OCI-LY3 (cell line): ENCODE measurements around the gene CXCL6.

Experiments
- H2AFZ ChIP-seq: fragments of 200-600, 300-600 bp; shearing (Covaris generic); 2 replicates; pipeline ENCODE4 v1.6.0; 2014; ENCODE audit warnings: antibody characterized with exemption, low read depth, low read length
- H3K27ac ChIP-seq: fragments of 200-600, 300-600 bp; sonication (generic); 2 replicates; pipeline ENCODE4 v1.5.1; 2014; ENCODE audit warnings: mild to moderate bottlenecking, low read length, moderate library complexity, mixed read lengths
- H3K27me3 ChIP-seq: fragments of 200-600, 300-600 bp; sonication (generic); 2 replicates; pipeline ENCODE4 v1.6.1; 2014; ENCODE audit warnings: low read depth, low read length, mixed read lengths
- H3K36me3 ChIP-seq: fragments of 200-600, 300-600 bp; sonication (generic); replicated peaks from 2 replicates; pipeline ENCODE3; 2014; ENCODE audit warnings: low read depth, low read length, mixed read lengths
- H3K4me1 ChIP-seq: fragments of 300-600, 200-600 bp; sonication (generic); 2 replicates; pipeline ENCODE4 v1.6.1; 2014; ENCODE audit warnings: low read length, mixed read lengths
- H3K4me2 ChIP-seq: fragments of 200-600, 300-600 bp; sonication (generic); 2 replicates; pipeline ENCODE4 v1.6.1; 2014; ENCODE audit warnings: low read length, mixed read lengths
- H3K4me3 ChIP-seq: fragments of 300-600, 200-600 bp; sonication (generic); 2 replicates; pipeline ENCODE4 v1.5.1; 2014; ENCODE audit warnings: antibody characterized with exemption, mild to moderate bottlenecking, low read length, moderate library complexity
- H3K79me2 ChIP-seq: fragments of 300-600, 200-600 bp; shearing (Covaris generic); 2 replicates; pipeline ENCODE4 v1.6.1; 2014; ENCODE audit warnings: mild to moderate bottlenecking, low read length, mixed read lengths
- H3K9ac ChIP-seq: fragments of 300-600, 200-600 bp; shearing (Covaris generic); 2 replicates; pipeline ENCODE4 v1.6.0; 2014; ENCODE audit warnings: mild to moderate bottlenecking, low read length, moderate library complexity
- H3K9me3 ChIP-seq: fragments of 200-600, 300-600 bp; shearing (Covaris generic); 2 replicates; pipeline ENCODE4 v1.6.1; 2014; ENCODE audit warnings: low read length, mixed read lengths; ENCODE audit not compliant: insufficient read depth
- H4K20me1 ChIP-seq: fragments of 200-600, 300-600 bp; sonication (generic); 2 replicates; pipeline ENCODE4 v1.6.1; 2016; ENCODE audit warnings: low read length, mixed read lengths; ENCODE audit not compliant: insufficient read depth
- EZH2phosphoT487 ChIP-seq: fragments of 200-600 bp; shearing (Covaris generic); IDR thresholded peaks from 2 replicates; pipeline ENCODE4 v1.6.1; 2018; ENCODE audit warnings: antibody characterized with exemption, mixed run types, low read depth
- TF ChIP-seq, protein P1 (sequence below): fragments of 200-600, 300-600 bp; sonication (generic); IDR thresholded peaks from 2 replicates; pipeline ENCODE4 v1.5.1; 2014; ENCODE audit warnings: antibody characterized with exemption, low read length, low read depth

CXCL6 gene

DNA sequence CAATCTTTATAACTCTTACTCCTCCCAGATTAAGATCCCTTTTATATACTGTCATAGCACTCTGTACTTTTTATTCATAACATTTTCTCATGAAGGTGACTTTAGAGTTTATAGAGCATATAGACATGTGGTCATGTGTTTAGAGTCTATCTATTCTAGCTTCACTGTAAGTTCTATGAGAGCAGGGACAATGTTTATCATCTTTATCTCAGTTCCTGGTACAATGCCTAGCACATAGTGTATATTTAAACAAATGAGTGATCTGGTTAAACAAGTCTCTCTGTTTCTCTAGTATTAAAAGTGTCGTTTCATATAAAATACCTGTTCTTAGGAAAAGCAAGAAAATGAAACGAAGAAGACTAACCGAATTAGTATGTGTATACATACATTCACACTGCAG, 3.2 kb downstream of the CXCL6 start:
- Histone ChIP-seq H4K20me1 (no peaks in the 10 kb centered on the region), H3K27ac (no peak overlapping the region), H3K36me3 (no peaks in the 10 kb centered on the region), H3K4me1 (no peaks in the 10 kb centered on the region), H3K4me2 (no peak overlapping the region), H3K9ac (no peak overlapping the region), H3K9me3 (no peaks in the 10 kb centered on the region), H3K4me3 (no peak overlapping the region), H3K79me2 (no peaks in the 10 kb centered on the region), H2AFZ (no peak overlapping the region), H3K27me3 (no peaks in the 10 kb centered on the region)
- no peak for TF ChIP-seq EZH2phosphoT487
- TF ChIP-seq, protein P1, sequence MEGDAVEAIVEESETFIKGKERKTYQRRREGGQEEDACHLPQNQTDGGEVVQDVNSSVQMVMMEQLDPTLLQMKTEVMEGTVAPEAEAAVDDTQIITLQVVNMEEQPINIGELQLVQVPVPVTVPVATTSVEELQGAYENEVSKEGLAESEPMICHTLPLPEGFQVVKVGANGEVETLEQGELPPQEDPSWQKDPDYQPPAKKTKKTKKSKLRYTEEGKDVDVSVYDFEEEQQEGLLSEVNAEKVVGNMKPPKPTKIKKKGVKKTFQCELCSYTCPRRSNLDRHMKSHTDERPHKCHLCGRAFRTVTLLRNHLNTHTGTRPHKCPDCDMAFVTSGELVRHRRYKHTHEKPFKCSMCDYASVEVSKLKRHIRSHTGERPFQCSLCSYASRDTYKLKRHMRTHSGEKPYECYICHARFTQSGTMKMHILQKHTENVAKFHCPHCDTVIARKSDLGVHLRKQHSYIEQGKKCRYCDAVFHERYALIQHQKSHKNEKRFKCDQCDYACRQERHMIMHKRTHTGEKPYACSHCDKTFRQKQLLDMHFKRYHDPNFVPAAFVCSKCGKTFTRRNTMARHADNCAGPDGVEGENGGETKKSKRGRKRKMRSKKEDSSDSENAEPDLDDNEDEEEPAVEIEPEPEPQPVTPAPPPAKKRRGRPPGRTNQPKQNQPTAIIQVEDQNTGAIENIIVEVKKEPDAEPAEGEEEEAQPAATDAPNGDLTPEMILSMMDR, result no peak

- TF ChIP-seq EZH2phosphoT487, result no peak
- TF ChIP-seq, protein P1, result no peak
- Histone ChIP-seq H3K9ac (no peak overlapping the region), H3K79me2 (no peaks in the 10 kb centered on the region), H3K27ac (no peak overlapping the region), H3K4me1 (no peaks in the 10 kb centered on the region), H2AFZ (no peak overlapping the region), H3K27me3 (no peaks in the 10 kb centered on the region), H3K4me2 (no peak overlapping the region), H3K9me3 (no peaks in the 10 kb centered on the region), H3K4me3 (no peak overlapping the region), H4K20me1 (no peaks in the 10 kb centered on the region), H3K36me3 (no peaks in the 10 kb centered on the region)
These were observed 4.9 kb downstream of the CXCL6 start for GRCh38 chr4:73841243-73841925.

DNA sequence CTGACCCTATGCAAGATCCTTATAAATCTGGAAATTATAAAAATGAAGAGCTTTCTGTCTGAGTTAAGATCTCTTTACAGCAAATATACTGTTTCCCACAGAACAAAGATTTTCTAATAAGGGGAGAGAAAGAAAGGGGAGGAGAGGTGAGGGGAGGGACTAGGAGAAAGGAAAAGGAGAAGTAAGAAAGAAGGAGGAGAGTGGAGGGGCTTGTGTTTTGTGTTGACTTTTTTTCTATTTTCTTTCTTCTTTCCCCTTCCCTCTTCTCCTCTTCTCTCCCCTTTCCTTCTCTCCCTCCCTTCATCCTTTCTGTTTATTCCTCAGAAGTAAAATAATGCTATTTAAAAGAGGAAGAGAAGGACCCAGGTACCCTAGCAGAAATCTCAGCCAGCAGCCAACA, 6.2 kb downstream of the CXCL6 start:
- Histone ChIP-seq H3K27ac (no peak overlapping the region), H3K79me2 (no peaks in the 10 kb centered on the region)
- TF ChIP-seq EZH2phosphoT487, result no peak
- TF ChIP-seq, protein P1, result no peak

DNA sequence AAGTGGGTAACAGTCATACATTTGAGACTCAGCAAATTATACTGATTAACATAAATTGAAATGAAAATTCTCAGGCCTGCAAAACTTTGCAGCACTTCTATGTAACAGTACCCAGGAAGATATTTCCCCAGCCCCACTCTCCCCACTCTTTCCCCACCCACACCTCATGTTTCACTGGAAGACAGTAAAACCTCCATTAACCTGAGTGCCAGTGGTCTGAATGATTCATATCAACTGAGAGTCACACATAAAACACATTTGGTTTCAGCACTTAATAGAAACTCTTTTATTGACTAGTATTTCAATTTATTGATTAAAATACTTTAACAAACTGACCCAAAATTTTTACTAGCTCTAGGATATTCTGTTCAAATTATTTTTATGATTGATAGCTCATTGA, 6.9 kb downstream of the CXCL6 start:
- H3K79me2 ChIP-seq, result no peaks in the 10 kb centered on the region
- H3K4me2 ChIP-seq, result no peak overlapping the region
- TF ChIP-seq, protein P1, result no peak
- TF ChIP-seq EZH2phosphoT487, result no peak
- no peak overlapping the region for H3K4me3 ChIP-seq
- H3K27me3 ChIP-seq, result no peaks in the 10 kb centered on the region
- no peaks in the 10 kb centered on the region for H4K20me1 ChIP-seq
- H3K9me3 ChIP-seq, result no peaks in the 10 kb centered on the region
- no peak overlapping the region for H2AFZ ChIP-seq
- no peak overlapping the region for H3K27ac ChIP-seq
- H3K36me3 ChIP-seq, result no peaks in the 10 kb centered on the region
- no peak overlapping the region for H3K9ac ChIP-seq
- H3K4me1 ChIP-seq, result no peaks in the 10 kb centered on the region

More for the DNA sequence above, 6.2 kb downstream of the CXCL6 start:
- Histone ChIP-seq H3K36me3 (no peaks in the 10 kb centered on the region), H4K20me1 (no peaks in the 10 kb centered on the region), H2AFZ (no peak overlapping the region), H3K4me3 (no peak overlapping the region), H3K27me3 (no peaks in the 10 kb centered on the region), H3K4me2 (no peak overlapping the region), H3K9me3 (no peaks in the 10 kb centered on the region), H3K9ac (no peak overlapping the region), H3K4me1 (no peaks in the 10 kb centered on the region)
